Adipose tissue (tissue), 3 donors: ENCODE results near the gene OAF. TPM values are rescaled to one million over a fixed set of nuclear protein-coding genes. Genes with fewer than 3 reads are reported as not detected.
"Not testable (repeated sequence)": the region's sequence is repeated elsewhere in the genome, so short reads cannot be mapped to it uniquely, and the experiment has no call there.

Experiments used
- H3K27ac ChIP-seq: one replicate; pipeline ENCODE4 v1.5.1; 2013; ENCODE audit warnings: low read depth, low read length
- WGBS, 3 donors: extraction: QIAGEN DNeasy Blood & Tissue Kit; methylation state at CpG; one replicate each; pipeline ENCODE4 v1.1.7; 2013; 5-methylcytosine and 5-hydroxymethylcytosine counted together
- polyA plus RNA-seq, 3 donors: library from polyadenylated mRNA; stranded (reverse); fragments of 200-250 nt; gene quantifications; one replicate each; pipeline ENCODE4 v1.2.3, GENCODE V29; 2013
- donor health status: healthy with polysubstance abuse.
- donor health status: Bipolar disorder and iron deficiency.
- donor health status: healthy.

Gene OAF
- polyA plus RNA-seq = 100 to 1,000 TPM in 1 of 3 donors, 10 to 100 TPM in 2; 37.0 to 110 (median 49.4) TPM

DNA sequence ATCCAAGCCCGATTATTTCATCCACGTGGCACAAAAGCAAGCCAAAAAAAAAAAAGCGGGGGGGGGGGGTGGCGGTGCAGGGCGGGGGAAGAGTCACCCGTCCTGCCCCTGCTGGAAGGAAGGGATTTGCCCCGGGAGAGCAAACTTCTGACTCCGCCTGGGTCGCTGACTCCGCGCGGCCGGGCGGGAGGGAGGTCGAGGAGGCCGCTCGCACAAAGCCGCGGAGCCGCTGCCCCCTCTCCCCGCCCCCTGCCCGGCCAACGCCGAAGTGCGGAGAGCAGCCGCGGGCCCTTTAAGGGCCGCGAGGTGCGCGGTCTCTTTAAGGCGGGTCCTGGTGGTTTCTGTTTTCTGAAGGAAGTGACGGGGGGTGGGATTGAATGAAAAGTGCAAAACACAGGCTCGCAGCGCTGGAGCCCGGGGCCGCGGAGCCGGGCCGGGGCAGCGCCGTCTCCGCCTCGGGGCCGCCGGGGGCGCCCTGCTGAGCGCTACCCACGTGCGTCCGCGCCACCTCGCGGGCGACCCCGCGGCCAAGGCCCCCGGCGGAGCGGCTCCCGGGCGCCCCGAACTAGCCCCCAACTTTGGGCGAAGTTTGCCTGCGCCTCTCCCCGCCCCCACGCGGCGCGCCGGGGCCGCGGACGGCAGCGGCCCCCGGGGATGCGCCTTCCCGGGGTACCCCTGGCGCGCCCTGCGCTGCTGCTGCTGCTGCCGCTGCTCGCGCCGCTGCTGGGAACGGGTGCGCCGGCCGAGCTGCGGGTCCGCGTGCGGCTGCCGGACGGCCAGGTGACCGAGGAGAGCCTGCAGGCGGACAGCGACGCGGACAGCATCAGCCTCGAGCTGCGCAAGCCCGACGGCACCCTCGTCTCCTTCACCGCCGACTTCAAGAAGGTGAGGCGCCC lies at the start of gene OAF:
TSS of gene OAF (plus strand) at position 407 of the 896 bp plus-strand sequence. CDS start at position 655, 248 bp downstream.
- WGBS, 3 donors = 0 to 1% (median 1%) methylated on average over 69 to 108 of the region's 108 CpGs
- H3K27ac ChIP-seq = peak within 1 kb of the TSS; percentile 58

GRCh38 chr11:120167659-120168058 lies 43.2 kb upstream of the OAF start:
- WGBS, 3 donors = 66 to 69% (median 69%) methylated on average over 11 of the region's 11 CpGs
- no peak overlapping the region for H3K27ac ChIP-seq

DNA sequence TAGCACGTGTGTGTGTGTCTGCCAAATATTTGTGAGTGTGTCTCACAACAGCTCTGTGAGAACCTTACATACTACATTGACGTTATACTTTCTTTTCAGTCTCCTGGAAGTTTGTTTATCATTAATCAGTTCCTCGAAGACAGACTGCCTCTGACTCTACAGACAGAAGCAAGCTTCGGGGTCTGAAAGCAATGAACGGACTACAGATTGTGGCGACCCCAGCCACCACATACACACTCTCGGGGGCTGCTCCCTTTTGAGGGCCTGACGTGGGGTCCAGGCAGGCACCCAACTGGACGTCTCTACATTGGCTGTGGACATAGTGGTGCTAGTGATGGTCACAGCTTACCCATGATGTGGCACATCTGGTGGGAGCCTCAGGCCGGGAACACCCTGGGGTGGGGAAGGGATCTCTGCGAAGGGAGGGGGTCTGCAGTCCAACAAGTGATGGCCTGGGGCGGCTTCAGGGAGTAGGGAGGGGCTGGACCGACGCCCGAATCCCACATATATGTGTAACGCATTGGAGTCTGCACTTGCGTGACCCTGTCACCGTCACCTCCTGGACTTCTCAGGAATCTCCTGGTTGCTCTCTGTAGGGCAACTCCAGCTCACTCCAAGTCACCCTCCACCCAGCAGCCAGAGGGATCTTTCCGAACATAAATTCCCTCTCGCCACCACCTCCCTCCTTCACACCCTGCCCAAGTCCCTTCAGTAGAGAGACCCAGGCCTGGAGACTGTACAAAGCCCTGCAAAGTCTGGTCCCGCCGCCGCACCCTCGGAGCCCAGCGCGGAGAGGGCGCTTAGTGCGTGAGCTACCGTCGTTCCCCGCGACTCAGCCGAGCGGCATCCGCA lies 42.5 kb upstream of the OAF start:
- H3K27ac ChIP-seq = no peak overlapping the region
- 23 to 29% (median 28%) methylated on average over 32 to 35 of the region's 35 CpGs for WGBS, 3 donors

DNA sequence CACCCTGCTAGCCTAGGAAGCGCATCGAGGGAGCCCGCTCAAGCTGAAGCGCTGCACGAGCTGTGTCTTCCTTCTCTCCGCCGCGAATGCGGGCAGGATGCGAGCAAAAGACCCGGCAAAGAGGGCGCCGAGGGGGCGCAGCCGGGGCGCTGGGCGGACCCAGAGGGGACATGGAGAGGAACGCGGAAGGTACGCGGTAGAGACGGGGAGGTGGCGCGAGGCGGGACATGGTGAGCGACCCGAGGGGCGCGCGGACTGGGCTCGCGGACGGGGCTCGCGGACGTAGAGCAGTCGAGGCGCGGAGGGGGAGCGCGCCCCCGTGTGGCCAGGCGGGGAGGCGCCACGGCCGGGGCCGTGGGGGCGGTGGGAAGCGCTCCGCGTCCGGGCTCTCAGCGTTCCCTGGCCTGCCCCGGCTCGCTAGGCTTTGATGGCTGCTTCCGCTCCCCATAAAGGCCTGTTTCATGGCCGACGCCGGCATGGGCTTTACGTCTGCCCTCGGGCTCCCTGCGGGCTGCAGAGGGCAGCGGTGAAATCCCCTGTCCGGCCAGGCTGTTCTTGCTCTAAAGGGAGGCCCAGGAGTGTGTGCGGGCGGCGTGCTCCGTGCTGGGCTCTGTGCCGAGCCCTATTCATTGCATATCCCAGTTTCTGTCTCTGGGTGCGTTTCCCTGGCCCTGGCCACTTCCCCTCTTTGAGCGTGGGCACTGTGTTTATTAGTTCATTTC lies 41.7 kb upstream of the OAF start:
- WGBS, 3 donors = 0 to 1% (median 1%) methylated on average over 58 to 71 of the region's 71 CpGs
- no peak overlapping the region for H3K27ac ChIP-seq

- no peak overlapping the region for H3K27ac ChIP-seq
- WGBS, 3 donors = 54 to 68% (median 59%) methylated on average over 22 to 27 of the region's 27 CpGs
Observed at GRCh38 chr11:120169981-120170698, 40.7 kb upstream of the OAF start.

GRCh38 chr11:120170741-120171261 lies 40.0 kb upstream of the OAF start:
- H3K27ac ChIP-seq = no peak overlapping the region
- WGBS, 3 donors = 81 to 94% (median 90%) methylated on average over 12 of the region's 12 CpGs

DNA sequence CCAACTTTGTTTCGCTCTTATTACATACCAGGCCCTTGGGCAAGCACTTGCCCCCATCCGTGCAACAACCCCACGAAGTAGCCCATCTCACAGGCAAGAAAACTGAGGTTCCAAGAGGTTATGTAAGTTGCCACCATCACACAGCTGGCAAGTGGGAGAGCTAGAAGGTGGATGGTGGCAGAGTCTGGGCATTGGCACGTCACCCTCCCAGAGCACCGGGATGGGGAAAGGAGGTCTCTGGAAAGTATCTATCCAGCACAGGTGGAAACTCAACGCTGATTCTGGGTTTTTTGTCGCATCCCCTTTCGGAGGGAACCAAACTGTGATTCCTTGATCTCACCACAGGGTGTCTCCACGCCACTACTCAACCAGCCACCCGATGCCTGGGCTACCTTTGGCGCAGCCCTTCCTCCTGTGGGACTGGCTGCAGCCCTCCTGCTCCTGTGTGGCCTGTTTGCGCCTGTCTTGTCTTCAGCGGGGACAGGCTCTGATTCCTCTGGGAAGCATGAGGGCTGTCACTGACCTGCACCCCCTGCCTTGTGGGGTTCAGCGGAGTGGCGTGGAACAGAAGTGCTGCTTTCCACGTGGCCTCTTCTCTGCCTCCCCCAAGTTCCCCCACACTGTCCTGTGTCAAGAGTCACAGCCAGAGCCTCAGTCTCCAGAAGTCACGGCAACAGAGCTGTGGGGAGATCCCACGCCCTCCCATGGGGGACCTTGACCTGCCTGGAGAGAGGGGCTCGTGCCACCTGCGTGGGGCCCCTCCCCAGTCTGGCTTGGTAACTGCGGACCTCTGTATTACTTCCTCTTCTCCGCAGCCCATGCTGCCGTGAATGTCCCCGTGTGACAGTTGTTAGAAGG lies 38.5 kb upstream of the OAF start:
- WGBS, 3 donors = 24 to 38% (median 25%) methylated on average over 23 to 24 of the region's 24 CpGs
- no peak overlapping the region for H3K27ac ChIP-seq

DNA sequence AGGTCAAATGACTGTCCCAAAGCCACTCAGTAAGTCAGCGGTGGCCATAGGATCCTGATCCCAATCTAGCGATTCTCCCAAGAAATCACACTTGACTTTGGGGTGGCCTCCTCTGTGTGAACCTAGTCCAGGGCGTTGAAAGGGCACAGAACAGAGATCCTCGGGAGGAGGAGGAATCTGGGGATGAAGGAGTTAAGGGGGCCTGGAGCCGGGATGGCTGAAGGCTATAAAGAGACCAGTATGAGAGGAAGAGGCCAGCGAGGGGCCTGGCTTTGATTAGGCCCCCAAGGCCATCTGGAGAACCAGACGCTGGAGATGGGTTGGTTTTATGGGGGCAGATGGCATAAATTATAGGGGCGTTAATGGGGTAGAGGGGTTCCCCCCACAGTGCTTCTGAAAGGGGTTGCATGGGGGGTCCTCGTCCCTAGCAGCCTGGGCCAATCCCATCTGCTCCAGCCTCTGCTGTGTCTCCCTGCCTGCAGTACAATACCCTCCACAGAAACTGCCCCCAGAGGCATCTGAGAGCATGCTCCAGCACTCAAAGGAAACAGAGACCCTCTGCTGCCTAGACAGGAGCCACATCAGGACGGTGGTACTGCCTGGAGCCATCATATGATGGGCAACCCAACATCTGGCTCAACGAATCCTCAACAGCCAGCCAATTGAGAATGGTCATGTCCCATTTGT lies 37.7 kb upstream of the OAF start:
- WGBS, 3 donors = 65 to 79% (median 76%) methylated on average over 11 of the region's 11 CpGs
- no peak overlapping the region for H3K27ac ChIP-seq

- 35 to 59% (median 48%) methylated on average over 5 of the region's 5 CpGs for WGBS, 3 donors
- no peak overlapping the region for H3K27ac ChIP-seq
Observed at GRCh38 chr11:120173807-120174206, 37.0 kb upstream of the OAF start.

- no peak overlapping the region for H3K27ac ChIP-seq
- WGBS, 3 donors = 65 to 89% (median 75%) methylated on average over 4 of the region's 4 CpGs
Observed at GRCh38 chr11:120174866-120175265, 36.0 kb upstream of the OAF start.

DNA sequence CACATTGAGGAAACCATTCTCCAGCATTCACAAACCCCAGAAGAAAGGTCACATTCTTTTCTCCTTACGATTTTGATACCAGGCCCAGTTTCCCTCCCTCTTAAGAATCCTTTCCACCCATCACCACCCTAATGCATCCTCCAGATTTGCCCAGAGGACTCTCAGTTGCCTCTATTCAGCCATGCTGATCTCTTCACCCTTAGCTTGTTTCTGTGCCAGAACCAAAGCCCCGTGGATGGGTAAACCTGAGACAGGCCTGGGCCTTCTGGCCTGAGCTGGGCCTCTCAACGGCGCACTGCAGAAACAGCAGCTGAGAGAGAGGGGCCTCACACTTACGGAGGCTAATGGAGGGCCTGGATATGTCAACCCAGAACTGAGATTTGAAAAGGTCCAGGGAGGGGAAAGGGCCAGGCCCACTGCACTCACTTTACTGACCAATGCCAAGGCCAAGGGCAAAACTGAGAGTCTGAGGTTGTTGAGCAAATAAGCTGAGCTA lies 32.2 kb upstream of the OAF start:
- WGBS, 3 donors = 56 to 87% (median 79%) methylated on average over 5 of the region's 5 CpGs
- peak overlapping the region; percentile 25 for H3K27ac ChIP-seq

DNA sequence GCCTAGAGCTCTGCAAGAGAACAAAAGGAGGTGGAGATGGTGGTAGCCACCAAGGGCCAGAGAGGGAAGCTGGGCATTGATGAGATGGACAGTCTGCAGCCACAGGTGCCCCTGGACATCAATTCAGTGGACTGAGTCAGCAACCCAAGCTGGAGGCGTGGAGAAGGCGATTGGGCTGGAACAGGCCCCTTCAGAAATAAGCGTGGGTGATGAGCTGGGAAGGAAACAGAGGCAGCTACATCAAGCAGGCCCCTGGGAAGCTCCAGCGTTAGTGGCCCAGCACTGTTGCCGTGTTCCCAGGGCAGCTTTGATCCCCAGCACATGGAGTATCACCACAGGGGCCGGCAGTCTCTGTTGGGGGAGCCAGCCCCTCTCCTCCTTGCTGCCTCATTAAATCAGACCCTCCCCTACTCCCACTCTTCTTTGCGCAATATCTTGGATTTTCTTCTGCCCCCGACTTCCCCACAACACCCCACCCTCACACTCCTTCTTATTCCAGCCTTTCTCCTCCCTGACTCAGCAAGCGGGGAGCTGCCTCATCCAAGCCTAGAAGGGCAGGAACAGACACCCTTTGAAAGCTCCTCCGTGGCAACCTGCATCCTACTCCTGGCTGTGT lies 31.7 kb upstream of the OAF start:
- 62 to 91% (median 74%) methylated on average over 10 of the region's 10 CpGs for WGBS, 3 donors
- H3K27ac ChIP-seq = peak overlapping the region; percentile 25

DNA sequence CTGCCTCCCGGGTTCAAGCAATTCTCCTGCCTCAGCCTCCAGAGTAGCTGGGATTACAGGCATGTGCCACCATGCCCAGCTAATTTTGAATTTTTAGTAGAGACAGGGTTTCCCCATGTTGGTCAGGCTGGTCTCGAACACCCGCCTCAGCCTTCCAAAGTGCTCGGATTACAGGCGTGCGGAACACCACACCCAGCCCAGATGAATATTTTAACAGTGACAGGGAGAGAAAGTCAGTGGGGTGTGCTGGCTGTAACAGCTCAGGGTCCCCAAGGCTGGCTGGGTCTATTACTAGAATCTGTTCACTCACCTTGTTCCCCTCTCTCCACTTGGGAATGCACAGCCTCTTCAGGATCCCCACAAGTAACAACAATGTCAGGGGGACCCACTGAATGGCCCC lies 30.8 kb upstream of the OAF start:
- not testable (repeated sequence) for H3K27ac ChIP-seq
- 80 to 93% (median 85%) methylated on average over 6 of the region's 6 CpGs for WGBS, 3 donors

GRCh38 chr11:120180551-120181232 lies 30.1 kb upstream of the OAF start:
- 50 to 74% (median 54%) methylated on average over 11 of the region's 11 CpGs for WGBS, 3 donors
- peak overlapping the region; percentile 17 for H3K27ac ChIP-seq

DNA sequence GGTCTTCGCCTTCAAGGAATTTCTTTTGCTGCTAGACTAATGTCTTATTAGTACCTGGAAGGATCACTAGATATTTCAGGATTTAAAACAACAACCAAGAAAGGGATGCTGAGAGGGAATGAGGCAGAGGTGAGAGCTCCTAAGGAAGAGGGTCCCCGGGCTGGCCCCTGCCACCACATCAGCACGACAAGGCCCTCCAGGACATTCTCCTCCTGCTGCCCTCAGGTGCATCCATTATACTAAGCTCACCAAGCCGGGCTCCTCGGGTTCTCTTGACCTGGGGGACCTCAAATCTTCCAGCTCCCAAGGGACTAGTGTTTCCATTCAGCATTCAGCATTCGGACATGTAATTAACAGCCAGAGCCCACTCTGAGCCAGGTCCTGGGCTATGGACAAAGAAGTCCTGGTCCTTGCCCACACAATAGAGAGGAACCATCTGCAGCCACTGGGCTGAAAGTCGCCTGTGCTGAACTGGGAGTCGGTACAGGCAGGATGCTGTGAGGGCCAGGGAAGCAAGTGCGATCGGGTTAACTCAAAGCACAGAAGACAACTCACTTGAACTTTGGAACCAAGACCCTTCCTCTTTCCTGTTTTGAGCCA lies 29.4 kb upstream of the OAF start:
- WGBS, 3 donors = 86 to 91% (median 90%) methylated on average over 10 of the region's 10 CpGs

More for the DNA sequence above, 29.4 kb upstream of the OAF start:
- no peak overlapping the region for H3K27ac ChIP-seq
